ENCODE results near the gene FHAD1.

GRCh38 chr1:15257309-15257708, 10.3 kb downstream of the FHAD1 start:
- TF ChIP-seq, protein P1, sequence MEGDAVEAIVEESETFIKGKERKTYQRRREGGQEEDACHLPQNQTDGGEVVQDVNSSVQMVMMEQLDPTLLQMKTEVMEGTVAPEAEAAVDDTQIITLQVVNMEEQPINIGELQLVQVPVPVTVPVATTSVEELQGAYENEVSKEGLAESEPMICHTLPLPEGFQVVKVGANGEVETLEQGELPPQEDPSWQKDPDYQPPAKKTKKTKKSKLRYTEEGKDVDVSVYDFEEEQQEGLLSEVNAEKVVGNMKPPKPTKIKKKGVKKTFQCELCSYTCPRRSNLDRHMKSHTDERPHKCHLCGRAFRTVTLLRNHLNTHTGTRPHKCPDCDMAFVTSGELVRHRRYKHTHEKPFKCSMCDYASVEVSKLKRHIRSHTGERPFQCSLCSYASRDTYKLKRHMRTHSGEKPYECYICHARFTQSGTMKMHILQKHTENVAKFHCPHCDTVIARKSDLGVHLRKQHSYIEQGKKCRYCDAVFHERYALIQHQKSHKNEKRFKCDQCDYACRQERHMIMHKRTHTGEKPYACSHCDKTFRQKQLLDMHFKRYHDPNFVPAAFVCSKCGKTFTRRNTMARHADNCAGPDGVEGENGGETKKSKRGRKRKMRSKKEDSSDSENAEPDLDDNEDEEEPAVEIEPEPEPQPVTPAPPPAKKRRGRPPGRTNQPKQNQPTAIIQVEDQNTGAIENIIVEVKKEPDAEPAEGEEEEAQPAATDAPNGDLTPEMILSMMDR (IDR thresholded peaks at IDR 0.05): no peak
- TF ChIP-seq POLR2AphosphoS5 (IDR thresholded peaks at IDR 0.05) (no peak), POLR2A (IDR thresholded peaks at IDR 0.05) (no peak)

Data from upper lobe of left lung (tissue), 4 donors.